GM19397 (cell line): ENCODE results near the gene ST6GALNAC5.
A peak's percentile ranks its signal among the peaks of the same experiment; 100 is the strongest.
"Not testable (repeated sequence)": the region's sequence is repeated elsewhere in the genome, so short reads cannot be mapped to it uniquely, and the experiment has no call there.

ENCODE experiments used
- ATAC-seq: cut with Tn5 transposase; IDR thresholded peaks from one replicate; pipeline ENCODE4 v1.9.1; 2021; ENCODE audit warnings: mild to moderate bottlenecking, moderate library complexity; ENCODE audit not compliant: unreplicated experiment

ST6GALNAC5 gene

GRCh38 chr1:76865696-76866286 is 1.5 kb upstream of the ST6GALNAC5 start:
- ATAC-seq: no peak

GRCh38 chr1:76866566-76866965 is 714 bp upstream of the ST6GALNAC5 start:
- no peak for ATAC-seq

GRCh38 chr1:76868154-76868882 is 1.0 kb downstream of the ST6GALNAC5 start:
- no peak for ATAC-seq

GRCh38 chr1:76868916-76869315 is 1.6 kb downstream of the ST6GALNAC5 start:
- no peak for ATAC-seq

- no peak for ATAC-seq
Measured at GRCh38 chr1:76870037-76870436, 2.8 kb downstream of the ST6GALNAC5 start.

- peak; percentile 78 for ATAC-seq
Measured at GRCh38 chr1:76871355-76871974, 4.2 kb downstream of the ST6GALNAC5 start.

- ATAC-seq: no peak
Measured at GRCh38 chr1:76872944-76873343, 5.7 kb downstream of the ST6GALNAC5 start.

GRCh38 chr1:76876655-76877395 is 9.5 kb downstream of the ST6GALNAC5 start:
- no peak for ATAC-seq

- not testable (repeated sequence) for ATAC-seq
Measured at GRCh38 chr1:76879014-76879413, 11.7 kb downstream of the ST6GALNAC5 start.

- ATAC-seq: no peak
Measured at GRCh38 chr1:76881762-76882161, 14.5 kb downstream of the ST6GALNAC5 start.

GRCh38 chr1:76891931-76892622 is 24.8 kb downstream of the ST6GALNAC5 start:
- no peak for ATAC-seq

- ATAC-seq: no peak
Measured at GRCh38 chr1:76892675-76893074, 25.4 kb downstream of the ST6GALNAC5 start.

- peak; percentile 99 for ATAC-seq
Measured at GRCh38 chr1:76901158-76901767, 34.0 kb downstream of the ST6GALNAC5 start.

- no peak for ATAC-seq
Measured at GRCh38 chr1:76905876-76906595, 38.8 kb downstream of the ST6GALNAC5 start.

GRCh38 chr1:76909311-76909710 is 42.0 kb downstream of the ST6GALNAC5 start:
- no peak for ATAC-seq

- no peak for ATAC-seq
Measured at GRCh38 chr1:76919085-76919484, 51.8 kb downstream of the ST6GALNAC5 start.

GRCh38 chr1:76921590-76921989 is 54.3 kb downstream of the ST6GALNAC5 start:
- no peak for ATAC-seq

GRCh38 chr1:76925825-76926224 is 58.5 kb downstream of the ST6GALNAC5 start:
- ATAC-seq: no peak

- no peak for ATAC-seq
Measured at GRCh38 chr1:76928522-76928921, 61.2 kb downstream of the ST6GALNAC5 start.

GRCh38 chr1:76929136-76929535 is 61.9 kb downstream of the ST6GALNAC5 start:
- ATAC-seq: no peak
